Measurements from ENCODE around the gene CSH1.
"Not testable (repeated sequence)": the region's sequence is repeated elsewhere in the genome, so short reads cannot be mapped to it uniquely, and the experiment has no call there.

The CSH1 gene

DNA sequence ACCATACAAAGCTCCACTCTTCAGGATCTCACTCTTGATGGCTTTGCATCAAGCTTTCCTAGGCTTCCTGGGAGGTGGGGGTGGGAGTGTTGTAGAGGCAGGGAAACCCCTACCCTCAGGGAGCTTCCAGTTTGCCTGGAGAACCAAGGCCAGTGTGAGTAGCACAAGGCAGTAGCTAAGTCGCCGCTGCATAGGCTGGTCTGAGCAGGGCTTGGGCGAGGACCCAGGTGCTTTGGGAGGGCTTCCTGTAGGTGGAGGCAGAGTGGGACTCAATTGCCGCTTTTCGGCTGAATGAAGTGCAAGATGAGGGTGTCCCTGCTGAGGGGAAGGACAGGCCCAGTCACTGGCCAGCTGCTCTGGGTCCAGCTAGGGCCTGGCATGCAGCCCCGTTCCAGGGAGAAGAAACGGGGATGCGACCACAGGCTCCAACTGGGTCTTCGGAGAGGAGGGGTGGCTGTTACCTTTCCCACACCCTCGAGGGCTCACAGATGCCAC is 31.8 kb upstream of the CSH1 start:
- no peak for DNase-seq

GRCh38 chr17:63927464-63928171 is 31.2 kb upstream of the CSH1 start:
- DNase-seq: no peak

GRCh38 chr17:63926164-63926563 is 29.8 kb upstream of the CSH1 start:
- no peak for DNase-seq

DNA sequence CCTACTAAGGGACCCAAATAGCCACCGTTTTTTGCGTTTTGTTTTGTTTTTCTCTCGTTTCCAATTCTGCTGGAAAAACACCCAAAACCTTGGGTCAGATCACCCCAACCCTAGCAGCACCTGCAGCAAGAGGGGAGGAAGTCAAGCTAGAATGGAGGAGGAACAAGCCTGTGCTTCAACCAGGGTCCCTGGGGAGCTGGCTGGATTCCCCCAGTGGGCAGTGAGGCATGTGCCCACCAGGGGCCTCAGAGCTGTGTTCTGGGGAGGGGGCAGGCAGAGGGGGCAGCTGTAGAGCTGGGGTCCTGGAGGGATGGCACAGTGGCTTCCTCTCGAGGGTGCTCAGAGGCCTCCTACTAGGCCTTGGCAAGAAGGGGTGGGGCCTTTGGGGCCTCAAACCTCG is 29.2 kb upstream of the CSH1 start:
- no peak for DNase-seq

DNA sequence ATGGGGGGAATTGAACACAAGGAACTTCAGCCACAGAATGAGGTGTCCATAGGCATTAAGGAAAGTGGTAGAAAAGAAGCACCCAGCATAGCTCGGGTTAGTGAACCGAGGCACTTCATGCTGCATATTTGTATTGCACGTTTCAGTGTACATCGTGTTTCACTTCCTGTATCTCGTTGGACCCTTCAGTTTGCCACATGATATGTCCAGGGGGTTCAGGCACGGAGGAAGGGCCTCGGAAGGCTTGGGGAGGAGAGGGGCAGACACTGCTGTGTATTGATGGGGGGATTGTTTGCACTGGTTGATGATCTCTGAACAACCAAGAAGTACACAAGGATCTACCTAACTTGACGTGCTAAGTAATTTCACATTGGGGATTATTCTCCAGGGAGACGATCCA is 26.0 kb upstream of the CSH1 start:
- DNase-seq: not testable (repeated sequence)

GRCh38 chr17:63920779-63921178 is 24.4 kb upstream of the CSH1 start:
- not testable (repeated sequence) for DNase-seq

DNA sequence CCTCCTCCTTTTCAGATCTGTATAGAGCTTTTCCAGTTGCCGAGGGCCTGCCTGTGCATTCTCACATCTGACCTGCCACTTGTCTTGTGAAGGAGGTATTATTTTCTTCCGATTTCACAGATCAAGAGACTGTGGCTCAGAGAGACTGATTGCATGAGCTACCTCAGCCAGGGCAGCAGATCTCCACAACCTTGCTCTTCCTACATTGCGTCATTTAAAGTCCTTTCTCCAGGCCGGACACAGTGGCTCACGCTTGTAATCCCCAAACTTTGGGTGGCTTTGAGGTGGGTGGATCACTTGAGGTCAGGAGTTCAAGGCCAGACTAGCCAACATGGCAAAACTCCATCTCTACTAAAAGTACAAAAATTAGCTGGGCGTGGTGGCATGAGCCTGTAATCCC is 23.7 kb upstream of the CSH1 start:
- DNase-seq: not testable (repeated sequence)

DNA sequence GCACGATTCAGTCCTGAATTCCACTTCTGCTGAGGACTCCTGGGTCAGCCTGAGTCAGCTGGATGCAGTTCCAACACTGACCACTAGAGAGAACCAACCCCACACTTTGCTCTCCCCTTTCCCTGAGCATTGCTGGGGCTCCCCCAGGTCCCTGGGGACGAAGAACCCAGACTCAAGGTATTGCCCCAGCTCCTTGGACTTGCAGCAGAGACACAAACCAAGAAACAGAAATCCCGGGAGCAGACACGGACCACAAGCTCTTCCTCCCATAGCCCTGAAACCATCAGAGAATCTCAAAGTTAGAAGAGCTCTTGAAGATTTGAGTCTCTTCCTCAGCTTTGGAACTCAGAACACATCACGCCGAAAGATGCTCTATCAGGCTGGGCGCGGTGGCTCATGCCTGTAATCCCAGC is 22.9 kb upstream of the CSH1 start:
- peak; percentile 14 for DNase-seq

DNA sequence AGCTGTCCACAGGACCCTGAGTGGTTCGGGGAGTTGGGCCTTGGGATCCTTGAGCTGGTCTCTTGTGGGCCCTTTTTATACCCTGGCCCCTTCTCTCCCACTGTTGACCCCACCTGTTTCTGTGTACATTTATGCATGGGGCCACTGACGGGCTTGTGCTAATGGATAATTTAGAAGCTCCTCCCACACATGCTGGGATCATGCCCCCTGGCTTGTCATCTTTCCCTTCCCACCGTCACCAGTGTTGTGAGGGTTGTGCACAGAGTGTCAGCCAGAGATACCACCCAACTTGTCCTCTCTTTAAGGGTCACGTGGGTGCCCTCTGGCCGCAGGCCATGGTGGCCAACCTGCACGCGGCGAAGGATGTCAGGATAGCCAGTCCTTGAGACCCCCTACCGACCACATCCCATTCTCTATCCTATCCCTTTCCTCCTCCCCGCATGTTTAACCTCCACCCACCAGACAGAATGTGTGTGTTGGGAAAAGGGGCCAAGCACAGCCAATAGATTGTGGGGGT is 22.5 kb upstream of the CSH1 start, which contains the start of gene GH1:
GH1 (minus strand) TSS at position 51 of the 517 bp plus-strand sequence. CDS start 63 bp downstream, outside the sequence.
- DNase-seq: not testable (repeated sequence)

DNA sequence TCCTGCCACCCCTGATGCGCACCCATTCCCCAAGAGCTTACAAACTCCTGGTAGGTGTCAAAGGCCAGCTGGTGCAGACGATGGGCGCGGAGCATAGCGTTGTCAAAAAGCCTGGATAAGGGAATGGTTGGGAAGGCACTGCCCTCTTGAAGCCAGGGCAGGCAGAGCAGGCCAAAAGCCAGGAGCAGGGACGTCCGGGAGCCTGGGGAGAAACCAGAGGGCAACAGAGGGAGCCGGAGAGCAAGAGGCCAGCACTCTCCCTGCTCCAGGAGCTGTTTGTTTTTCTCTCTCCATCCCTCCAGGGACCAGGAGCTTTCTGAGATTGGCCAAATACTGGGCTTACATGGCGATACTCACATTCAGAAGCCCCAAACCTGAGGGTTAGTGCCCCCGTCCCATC is 21.9 kb upstream of the CSH1 start:
- no peak for DNase-seq

DNA sequence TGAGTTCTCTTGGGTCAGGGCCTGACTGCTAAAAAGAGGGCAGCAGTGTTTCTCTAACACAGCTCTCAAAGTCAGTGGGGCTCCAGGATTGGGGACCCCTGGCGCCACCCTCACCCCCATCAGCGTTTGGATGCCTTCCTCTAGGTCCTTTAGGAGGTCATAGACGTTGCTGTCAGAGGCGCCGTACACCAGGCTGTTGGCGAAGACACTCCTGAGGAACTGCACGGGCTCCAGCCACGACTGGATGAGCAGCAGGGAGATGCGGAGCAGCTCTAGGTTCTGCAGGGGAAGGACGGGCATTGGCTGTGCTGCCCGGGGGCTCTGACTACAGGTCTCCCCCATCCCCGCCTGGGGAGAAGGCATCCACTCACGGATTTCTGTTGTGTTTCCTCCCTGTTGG is 21.3 kb upstream of the CSH1 start:
- DNase-seq: no peak

- DNase-seq: not testable (repeated sequence)
These were observed 20.8 kb upstream of the CSH1 start for GRCh38 chr17:63917206-63917605.

DNA sequence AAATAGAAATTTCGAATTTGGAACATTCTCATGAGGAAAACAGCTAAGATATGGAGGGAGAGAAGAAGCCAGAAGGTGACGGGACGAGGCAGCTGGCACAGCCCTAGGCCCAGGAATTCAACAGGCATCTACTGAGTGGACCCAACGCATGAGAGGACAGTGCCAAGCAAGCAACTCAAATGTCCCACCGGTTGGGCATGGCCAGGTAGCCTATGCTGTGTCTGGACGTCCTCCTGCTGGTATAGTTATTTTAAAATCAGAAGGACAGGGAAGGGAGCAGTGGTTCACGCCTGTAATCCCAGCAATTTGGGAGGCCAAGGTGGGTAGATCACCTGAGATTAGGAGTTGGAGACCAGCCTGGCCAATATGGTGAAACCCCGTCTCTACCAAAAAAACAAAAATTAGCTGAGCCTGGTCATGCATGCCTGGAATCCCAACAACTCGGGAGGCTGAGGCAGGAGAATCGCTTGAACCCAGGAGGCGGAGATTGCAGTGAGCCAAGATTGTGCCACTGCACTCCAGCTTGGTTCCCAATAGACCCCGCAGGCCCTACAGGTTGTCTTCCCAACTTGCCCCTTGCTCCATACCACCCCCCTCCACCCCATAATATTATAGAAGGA is 20.3 kb upstream of the CSH1 start:
- DNase-seq: no peak

DNA sequence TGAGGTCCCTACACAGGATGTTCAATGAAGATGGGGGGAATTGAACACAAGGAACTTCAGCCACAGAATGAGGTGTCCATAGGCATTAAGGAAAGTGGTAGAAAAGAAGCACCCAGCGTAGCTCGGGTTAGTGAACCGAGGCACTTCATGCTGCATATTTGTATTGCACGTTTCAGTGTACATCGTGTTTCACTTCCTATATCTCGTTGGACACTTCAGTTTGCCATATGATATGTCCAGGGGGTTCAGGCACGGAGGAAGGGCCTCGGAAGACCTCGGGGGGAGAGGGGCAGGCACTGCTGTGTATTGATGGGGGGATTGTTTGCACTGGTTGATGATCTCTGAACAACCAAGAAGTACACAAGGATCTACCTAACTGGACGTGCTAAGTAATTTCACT is 19.4 kb upstream of the CSH1 start:
- DNase-seq: not testable (repeated sequence)

DNA sequence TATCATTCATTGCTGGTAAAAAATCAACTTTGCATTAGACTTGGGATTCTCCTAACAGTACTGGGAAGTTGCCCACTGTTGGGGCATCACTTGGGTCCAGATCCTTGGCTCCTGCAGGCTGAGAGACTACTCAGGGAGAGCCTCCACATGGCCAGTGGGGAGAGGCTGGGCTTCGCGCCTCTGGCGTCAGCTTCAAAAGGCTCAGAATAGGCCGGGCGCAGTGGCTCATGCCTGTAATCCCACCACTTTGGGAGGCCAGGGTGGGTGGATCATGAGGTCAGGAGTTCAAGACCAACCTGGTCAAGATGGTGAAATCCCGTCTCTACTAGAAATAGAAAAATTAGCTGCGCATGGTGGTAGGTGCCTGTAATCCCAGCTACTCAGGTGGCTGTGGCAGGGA is 18.1 kb upstream of the CSH1 start:
- no peak for DNase-seq

DNA sequence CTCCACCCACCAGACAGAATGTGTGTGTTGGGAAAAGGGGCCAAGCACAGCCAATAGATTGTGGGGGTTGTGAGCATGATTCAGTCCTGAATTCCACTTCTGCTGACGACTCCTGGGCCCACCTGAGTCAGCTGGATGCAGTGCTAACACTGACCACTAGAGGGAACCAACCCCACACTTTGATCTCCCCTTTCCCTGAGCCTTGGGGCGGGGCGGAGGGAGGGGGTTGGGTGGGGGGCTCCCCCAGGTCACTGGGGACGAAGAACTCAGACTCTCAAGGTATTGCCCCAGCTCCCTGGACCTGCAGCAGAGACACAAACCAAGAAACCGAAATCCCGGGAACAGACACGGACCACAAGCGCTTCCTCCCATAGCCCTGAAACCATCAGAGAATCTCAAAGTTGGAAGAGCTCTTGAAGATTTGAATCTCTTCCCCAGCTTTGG is 15.3 kb upstream of the CSH1 start:
- peak; percentile 12 for DNase-seq

- no peak for DNase-seq
These were observed 14.8 kb upstream of the CSH1 start, which contains the start of gene CSHL1 for GRCh38 chr17:63911041-63911635. Gene CSHL1 (minus strand): TSS chr17:63911258. CDS start chr17:63911196, 62 bp downstream.

DNA sequence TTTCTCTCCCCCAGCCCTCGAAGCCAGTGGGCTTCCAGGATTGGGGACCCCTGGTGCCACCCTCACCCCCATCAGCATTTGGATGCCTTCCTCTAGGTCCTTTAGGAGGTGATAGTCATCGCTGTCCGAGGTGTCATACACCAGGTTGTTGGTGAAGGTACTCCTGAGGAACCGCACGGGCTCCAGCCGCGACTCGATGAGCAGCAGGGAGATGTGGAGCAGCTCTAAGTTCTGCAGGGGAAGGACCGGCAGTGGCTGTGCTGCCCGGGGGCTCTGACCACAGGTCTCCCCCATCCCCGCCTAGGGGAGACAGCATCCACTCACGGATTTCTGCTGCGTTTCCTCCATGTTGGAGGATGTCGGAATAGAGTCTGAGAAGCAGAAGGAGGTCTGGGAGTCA is 13.7 kb upstream of the CSH1 start:
- DNase-seq: no peak

DNA sequence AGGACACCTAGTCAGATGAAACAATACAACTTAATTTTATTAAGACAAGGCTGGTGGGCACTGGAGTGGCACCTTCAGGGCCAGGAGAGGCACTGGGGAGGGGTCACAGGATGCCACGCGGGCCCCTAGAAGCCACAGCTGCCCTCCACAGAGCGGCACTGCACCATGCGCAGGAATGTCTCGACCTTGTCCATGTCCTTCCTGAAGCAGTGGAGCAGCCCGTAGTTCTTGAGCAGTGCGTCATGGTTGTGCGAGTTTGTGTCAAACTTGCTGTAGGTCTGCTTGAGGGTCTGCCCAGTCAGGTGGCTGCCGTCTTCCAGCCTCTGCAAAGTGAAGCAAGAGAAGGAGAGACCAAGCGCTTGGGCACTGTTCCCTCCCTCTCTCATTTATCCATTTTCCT is 13.2 kb upstream of the CSH1 start:
- DNase-seq: not testable (repeated sequence)

- not testable (repeated sequence) for DNase-seq
These were observed 10.9 kb upstream of the CSH1 start for GRCh38 chr17:63907161-63907778.

- not testable (repeated sequence) for DNase-seq
These were observed 8.4 kb upstream of the CSH1 start for GRCh38 chr17:63904796-63905195.

DNA sequence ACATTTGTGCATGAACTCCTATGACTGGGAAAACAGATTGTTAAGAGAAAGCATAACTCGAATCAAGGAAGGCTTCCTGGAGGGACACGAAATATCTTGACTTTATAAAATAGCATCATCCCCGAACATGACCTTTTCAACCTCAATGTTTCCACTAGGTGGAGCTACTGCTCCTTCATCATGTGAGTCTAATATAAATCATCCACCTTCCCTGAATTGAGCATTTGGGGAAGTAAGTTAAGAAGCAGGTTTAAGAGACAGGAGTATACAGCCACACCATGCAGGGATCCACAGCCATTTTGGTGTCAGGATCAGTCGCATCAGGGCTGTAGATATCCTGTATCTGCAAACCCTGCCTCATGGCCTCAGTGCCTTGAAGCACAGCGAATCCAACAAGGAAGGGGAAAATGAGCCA is 7.4 kb upstream of the CSH1 start:
- DNase-seq: peak; percentile 27

- DNase-seq: peak; percentile 85
These were observed 5.6 kb upstream of the CSH1 start for GRCh38 chr17:63901971-63902370.

Data from NCI-H2171 treated with DMSO at 0.1 percent for 48 hours (cell line).